Measurements from ENCODE around the gene THRB. TPM values are rescaled to one million over a fixed set of nuclear protein-coding genes. Genes with fewer than 3 reads are reported as not detected.
A peak's percentile ranks its signal among the peaks of the same experiment; 100 is the strongest.

Gene THRB
- total and polyA plus RNA-seq, 9 of the 15 experiments (the other 6 are each of a cell fraction or from before 2014, with no cell fraction given): 1.7 to 14.9 (median 6.9) TPM

DNA sequence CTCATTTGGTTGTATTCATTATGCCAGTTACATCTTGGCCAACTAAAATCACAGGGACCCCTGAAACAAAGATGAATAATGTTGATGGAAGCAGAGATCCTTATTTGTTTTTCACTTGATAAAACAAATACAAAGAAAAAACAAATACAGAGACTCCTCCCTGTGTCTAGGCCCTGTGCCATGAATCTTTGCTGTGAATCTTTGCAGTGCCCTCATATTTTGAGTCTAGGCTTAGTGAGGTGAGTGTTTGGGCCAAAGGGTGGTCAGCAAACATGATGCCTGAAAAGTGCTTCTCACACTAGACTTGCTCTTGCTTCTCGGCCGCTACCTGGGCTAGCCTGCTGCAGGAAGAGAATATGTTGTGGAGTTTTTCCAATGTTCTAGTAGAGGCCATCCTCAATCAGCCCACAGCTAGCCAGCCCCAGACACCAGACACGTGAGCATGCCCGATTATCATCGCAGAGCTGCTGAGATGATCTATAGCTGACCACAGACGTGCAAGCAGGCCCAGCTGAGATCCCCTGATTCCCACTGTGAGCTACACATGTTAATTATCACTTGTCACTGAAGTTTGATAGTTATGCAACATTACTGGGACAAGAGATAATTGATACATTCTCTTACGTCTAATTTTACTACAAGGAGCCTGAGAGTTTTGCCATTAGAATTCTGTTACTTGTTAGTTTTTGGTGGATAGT is 191.4 kb downstream of the THRB start (continued):
- TF ChIP-seq, protein P1, sequence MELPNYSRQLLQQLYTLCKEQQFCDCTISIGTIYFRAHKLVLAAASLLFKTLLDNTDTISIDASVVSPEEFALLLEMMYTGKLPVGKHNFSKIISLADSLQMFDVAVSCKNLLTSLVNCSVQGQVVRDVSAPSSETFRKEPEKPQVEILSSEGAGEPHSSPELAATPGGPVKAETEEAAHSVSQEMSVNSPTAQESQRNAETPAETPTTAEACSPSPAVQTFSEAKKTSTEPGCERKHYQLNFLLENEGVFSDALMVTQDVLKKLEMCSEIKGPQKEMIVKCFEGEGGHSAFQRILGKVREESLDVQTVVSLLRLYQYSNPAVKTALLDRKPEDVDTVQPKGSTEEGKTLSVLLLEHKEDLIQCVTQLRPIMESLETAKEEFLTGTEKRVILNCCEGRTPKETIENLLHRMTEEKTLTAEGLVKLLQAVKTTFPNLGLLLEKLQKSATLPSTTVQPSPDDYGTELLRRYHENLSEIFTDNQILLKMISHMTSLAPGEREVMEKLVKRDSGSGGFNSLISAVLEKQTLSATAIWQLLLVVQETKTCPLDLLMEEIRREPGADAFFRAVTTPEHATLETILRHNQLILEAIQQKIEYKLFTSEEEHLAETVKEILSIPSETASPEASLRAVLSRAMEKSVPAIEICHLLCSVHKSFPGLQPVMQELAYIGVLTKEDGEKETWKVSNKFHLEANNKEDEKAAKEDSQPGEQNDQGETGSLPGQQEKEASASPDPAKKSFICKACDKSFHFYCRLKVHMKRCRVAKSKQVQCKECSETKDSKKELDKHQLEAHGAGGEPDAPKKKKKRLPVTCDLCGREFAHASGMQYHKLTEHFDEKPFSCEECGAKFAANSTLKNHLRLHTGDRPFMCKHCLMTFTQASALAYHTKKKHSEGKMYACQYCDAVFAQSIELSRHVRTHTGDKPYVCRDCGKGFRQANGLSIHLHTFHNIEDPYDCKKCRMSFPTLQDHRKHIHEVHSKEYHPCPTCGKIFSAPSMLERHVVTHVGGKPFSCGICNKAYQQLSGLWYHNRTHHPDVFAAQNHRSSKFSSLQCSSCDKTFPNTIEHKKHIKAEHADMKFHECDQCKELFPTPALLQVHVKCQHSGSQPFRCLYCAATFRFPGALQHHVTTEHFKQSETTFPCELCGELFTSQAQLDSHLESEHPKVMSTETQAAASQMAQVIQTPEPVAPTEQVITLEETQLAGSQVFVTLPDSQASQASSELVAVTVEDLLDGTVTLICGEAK (IDR thresholded peaks at IDR 0.05): no peak
- TF ChIP-seq, protein P1 (CRISPR knock-in tag; IDR thresholded peaks at IDR 0.05): no peak
- TF ChIP-seq ARID2 (IDR thresholded peaks at IDR 0.05): no peak
- TF ChIP-seq MXI1 (IDR thresholded peaks at IDR 0.05; ENCODE audit: low read depth, low read length): no peak
- TF ChIP-seq SMARCA4 (IDR thresholded peaks at IDR 0.05): peak; percentile 75
- TF ChIP-seq ETV5 (CRISPR knock-in tag; IDR thresholded peaks at IDR 0.05; ENCODE audit: low read depth): no peak
- no peak for TF ChIP-seq ZNF551 (CRISPR knock-in tag; IDR thresholded peaks at IDR 0.05)
- TF ChIP-seq, protein P2, sequence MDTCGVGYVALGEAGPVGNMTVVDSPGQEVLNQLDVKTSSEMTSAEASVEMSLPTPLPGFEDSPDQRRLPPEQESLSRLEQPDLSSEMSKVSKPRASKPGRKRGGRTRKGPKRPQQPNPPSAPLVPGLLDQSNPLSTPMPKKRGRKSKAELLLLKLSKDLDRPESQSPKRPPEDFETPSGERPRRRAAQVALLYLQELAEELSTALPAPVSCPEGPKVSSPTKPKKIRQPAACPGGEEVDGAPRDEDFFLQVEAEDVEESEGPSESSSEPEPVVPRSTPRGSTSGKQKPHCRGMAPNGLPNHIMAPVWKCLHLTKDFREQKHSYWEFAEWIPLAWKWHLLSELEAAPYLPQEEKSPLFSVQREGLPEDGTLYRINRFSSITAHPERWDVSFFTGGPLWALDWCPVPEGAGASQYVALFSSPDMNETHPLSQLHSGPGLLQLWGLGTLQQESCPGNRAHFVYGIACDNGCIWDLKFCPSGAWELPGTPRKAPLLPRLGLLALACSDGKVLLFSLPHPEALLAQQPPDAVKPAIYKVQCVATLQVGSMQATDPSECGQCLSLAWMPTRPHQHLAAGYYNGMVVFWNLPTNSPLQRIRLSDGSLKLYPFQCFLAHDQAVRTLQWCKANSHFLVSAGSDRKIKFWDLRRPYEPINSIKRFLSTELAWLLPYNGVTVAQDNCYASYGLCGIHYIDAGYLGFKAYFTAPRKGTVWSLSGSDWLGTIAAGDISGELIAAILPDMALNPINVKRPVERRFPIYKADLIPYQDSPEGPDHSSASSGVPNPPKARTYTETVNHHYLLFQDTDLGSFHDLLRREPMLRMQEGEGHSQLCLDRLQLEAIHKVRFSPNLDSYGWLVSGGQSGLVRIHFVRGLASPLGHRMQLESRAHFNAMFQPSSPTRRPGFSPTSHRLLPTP (IDR thresholded peaks at IDR 0.05; ENCODE audit: borderline replicate concordance, extremely low read depth, insufficient read length): no peak
- TF ChIP-seq EP300 (IDR thresholded peaks at IDR 0.05; ENCODE audit: low read length): peak; percentile 71
- no peak for TF ChIP-seq XRCC4 (IDR thresholded peaks at IDR 0.05; ENCODE audit: extremely low read depth, insufficient read depth, insufficient read length)
- TF ChIP-seq U2AF1 (optimal IDR thresholded peaks at IDR 0.05; ENCODE audit: low read depth, low read length): no peak
- no peak for TF ChIP-seq FOXJ3 (CRISPR knock-in tag; IDR thresholded peaks at IDR 0.05)
- no peak for TF ChIP-seq STAT5B (CRISPR knock-in tag; IDR thresholded peaks at IDR 0.05)
- no peak for TF ChIP-seq ZNF717 (CRISPR knock-in tag; IDR thresholded peaks at IDR 0.05)
- TF ChIP-seq RFX1 (IDR thresholded peaks at IDR 0.05): no peak
- no peak for TF ChIP-seq NONO (IDR thresholded peaks at IDR 0.05; ENCODE audit: low read depth in 2 of 2, low read length in 1 of 2)
- TF ChIP-seq PYGO2 (tag; IDR thresholded peaks at IDR 0.05): no peak
- no peak for TF ChIP-seq KDM2B (CRISPR knock-in tag; IDR thresholded peaks at IDR 0.05)
- TF ChIP-seq FUS (optimal IDR thresholded peaks at IDR 0.05; ENCODE audit: low read depth, low read length): no peak

All from K562 (cell line).